Effector memory CD4-positive, alpha-beta T cell (primary cell): ENCODE data around the gene RAP1GAP.

Experiments
- DNase-seq, 3 donors: peaks; one replicate each; pipeline ENCODE4 v3.0.0-alpha.2; 2020
- H3K27ac ChIP-seq: 2 replicates; pipeline ENCODE4 v1.7.0; 2013; ENCODE audit warnings: mild to moderate bottlenecking, low read length, moderate library complexity; ENCODE audit not compliant: insufficient read depth, poor library complexity, severe bottlenecking
- H3K27me3 ChIP-seq: replicated peaks from 2 replicates; pipeline ENCODE4 v1.7.0; 2013; ENCODE audit warnings: mild to moderate bottlenecking, low read length; ENCODE audit not compliant: insufficient read depth, control insufficient read depth, poor library complexity, severe bottlenecking
- H3K36me3 ChIP-seq: 2 replicates; pipeline ENCODE4 v1.7.0; 2013; ENCODE audit warnings: mild to moderate bottlenecking, low read length, moderate library complexity; ENCODE audit not compliant: control insufficient read depth, insufficient read depth
- H3K4me1 ChIP-seq: 2 replicates; pipeline ENCODE4 v1.7.0; 2013; ENCODE audit warnings: low read length, mild to moderate bottlenecking; ENCODE audit not compliant: control insufficient read depth, insufficient read depth, poor library complexity, severe bottlenecking
- H3K4me3 ChIP-seq: 2 replicates; pipeline ENCODE4 v1.7.0; 2013; ENCODE audit warnings: low read length, low read depth, mild to moderate bottlenecking; ENCODE audit not compliant: insufficient read depth, poor library complexity, severe bottlenecking
- H3K9me3 ChIP-seq: 2 replicates; pipeline ENCODE4 v1.7.0; 2013; ENCODE audit warnings: mild to moderate bottlenecking, low read length, moderate library complexity; ENCODE audit not compliant: control insufficient read depth

RAP1GAP gene

DNA sequence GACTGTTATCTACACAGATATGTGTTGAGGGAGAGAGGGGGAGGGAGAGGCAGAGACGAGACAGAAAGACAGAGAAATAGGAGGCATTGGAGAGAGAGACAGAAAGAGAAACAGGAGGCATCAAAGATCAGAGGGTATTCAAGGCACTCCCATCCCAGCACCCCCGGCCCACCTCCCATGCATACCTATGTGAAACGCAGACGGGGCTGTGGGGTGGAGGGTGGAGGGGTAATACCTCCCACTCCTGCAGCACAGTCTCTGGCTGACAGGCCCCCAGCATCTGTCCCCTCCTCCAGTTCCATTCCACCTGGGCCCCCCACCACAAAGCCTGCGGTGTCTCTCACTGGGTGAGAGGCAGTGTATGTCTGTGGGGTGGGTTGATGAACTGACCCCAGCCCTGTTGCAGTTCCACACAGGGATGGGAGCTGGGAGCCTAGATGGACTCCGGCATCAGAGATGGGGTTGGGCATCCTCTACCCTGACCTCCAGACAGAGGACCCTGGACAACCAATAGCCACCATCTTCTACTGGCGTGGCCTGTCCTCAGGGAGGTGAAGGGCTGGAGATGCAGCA lies 49.7 kb downstream of the RAP1GAP start:
- H3K4me3 ChIP-seq = no peak overlapping the region
- no peaks in the 10 kb centered on the region for H3K9me3 ChIP-seq
- no peaks in the 10 kb centered on the region for H3K27me3 ChIP-seq
- no peaks in the 10 kb centered on the region for H3K4me1 ChIP-seq
- no peak overlapping the region for H3K27ac ChIP-seq
- H3K36me3 ChIP-seq = no peaks in the 10 kb centered on the region
- DNase-seq = no peak

- Histone ChIP-seq H3K36me3 (no peaks in the 10 kb centered on the region), H3K4me3 (no peak overlapping the region), H3K4me1 (no peaks in the 10 kb centered on the region), H3K27me3 (no peaks in the 10 kb centered on the region), H3K27ac (no peak overlapping the region), H3K9me3 (no peaks in the 10 kb centered on the region)
- DNase-seq = no peak
These were observed 50.4 kb downstream of the RAP1GAP start for GRCh38 chr1:21618561-21619374.

GRCh38 chr1:21618059-21618458 lies 51.1 kb downstream of the RAP1GAP start:
- no peaks in the 10 kb centered on the region for H3K27me3 ChIP-seq
- H3K4me3 ChIP-seq = no peak overlapping the region
- no peak for DNase-seq
- H3K36me3 ChIP-seq = no peaks in the 10 kb centered on the region
- H3K4me1 ChIP-seq = no peaks in the 10 kb centered on the region
- H3K9me3 ChIP-seq = no peaks in the 10 kb centered on the region
- no peak overlapping the region for H3K27ac ChIP-seq

GRCh38 chr1:21617126-21617738 lies 51.9 kb downstream of the RAP1GAP start:
- H3K27me3 ChIP-seq = no peaks in the 10 kb centered on the region
- H3K9me3 ChIP-seq = no peaks in the 10 kb centered on the region
- H3K4me3 ChIP-seq = no peak overlapping the region
- no peak for DNase-seq
- no peak overlapping the region for H3K27ac ChIP-seq
- no peaks in the 10 kb centered on the region for H3K4me1 ChIP-seq
- no peaks in the 10 kb centered on the region for H3K36me3 ChIP-seq

DNA sequence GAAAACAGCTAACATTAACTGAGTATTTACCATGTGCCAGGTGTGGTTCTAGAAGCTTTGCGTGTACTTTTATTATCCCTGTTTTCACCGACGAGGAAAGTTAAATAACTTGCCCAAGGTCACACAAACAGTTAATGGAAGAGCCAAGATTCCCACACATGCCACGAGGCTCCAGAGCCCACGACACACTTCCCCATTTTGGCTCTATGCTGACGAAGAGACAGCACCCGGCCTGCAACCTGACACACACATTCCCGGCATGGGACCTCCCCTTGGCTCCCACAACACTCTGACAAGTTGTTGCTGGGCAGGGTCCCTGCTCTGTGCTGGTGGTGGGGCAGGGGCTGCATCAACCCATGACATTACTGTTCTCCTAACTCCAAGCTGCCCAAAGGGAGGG lies 52.8 kb downstream of the RAP1GAP start:
- Histone ChIP-seq H3K27me3 (no peaks in the 10 kb centered on the region), H3K4me1 (no peaks in the 10 kb centered on the region), H3K9me3 (no peaks in the 10 kb centered on the region), H3K27ac (no peak overlapping the region), H3K4me3 (no peak overlapping the region), H3K36me3 (no peaks in the 10 kb centered on the region)
- DNase-seq = no peak

GRCh38 chr1:21614419-21615115 lies 54.6 kb downstream of the RAP1GAP start:
- no peak for DNase-seq
- H3K9me3 ChIP-seq = no peaks in the 10 kb centered on the region
- no peak overlapping the region for H3K4me3 ChIP-seq
- no peak overlapping the region for H3K27ac ChIP-seq
- no peaks in the 10 kb centered on the region for H3K4me1 ChIP-seq
- no peaks in the 10 kb centered on the region for H3K27me3 ChIP-seq
- no peaks in the 10 kb centered on the region for H3K36me3 ChIP-seq

DNA sequence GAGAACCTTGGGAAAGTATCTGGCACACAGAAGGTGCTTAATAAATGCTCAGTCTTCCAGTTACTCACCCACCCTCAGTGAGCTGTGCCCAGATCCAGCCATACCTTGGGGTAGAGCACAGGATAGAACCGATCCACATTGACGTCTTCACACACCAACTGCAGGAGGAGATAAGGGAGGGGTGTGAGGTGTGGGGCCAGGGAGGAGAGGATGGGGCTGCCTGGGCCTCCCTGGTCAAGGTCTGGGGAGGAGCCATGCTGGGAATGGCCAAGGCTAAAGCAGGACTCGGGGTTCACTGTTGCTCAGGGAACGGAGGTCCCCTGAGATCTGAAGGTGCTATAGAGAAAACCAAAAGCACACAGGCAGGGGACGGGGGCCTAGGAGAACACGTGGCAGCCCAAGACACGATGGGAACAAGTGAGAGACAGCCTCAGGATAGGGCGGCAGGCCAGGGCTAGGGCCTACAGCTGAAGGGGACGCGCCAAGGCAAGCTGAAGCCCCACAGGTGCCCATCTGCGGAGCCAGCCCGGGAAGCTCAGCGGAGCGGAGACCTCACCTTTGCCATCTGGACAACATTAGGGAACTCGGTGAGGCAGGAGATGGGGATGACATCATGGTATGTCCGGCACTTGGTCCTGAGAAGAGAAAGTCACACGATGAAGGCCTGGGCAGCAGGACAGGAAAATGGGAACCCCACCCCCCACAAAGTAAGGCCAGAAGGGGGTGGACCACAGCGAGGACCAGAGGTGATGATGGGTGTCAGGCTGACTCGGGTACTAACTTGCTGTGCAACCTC lies 55.9 kb downstream of the RAP1GAP start:
- Histone ChIP-seq H3K36me3 (no peaks in the 10 kb centered on the region), H3K4me3 (no peak overlapping the region), H3K27ac (no peak overlapping the region), H3K27me3 (no peaks in the 10 kb centered on the region), H3K4me1 (no peaks in the 10 kb centered on the region), H3K9me3 (no peaks in the 10 kb centered on the region)
- no peak for DNase-seq

- no peaks in the 10 kb centered on the region for H3K27me3 ChIP-seq
- no peak for DNase-seq
These were observed 57.1 kb downstream of the RAP1GAP start for GRCh38 chr1:21612057-21612456.

GRCh38 chr1:21610989-21611785 lies 58.0 kb downstream of the RAP1GAP start:
- Histone ChIP-seq H3K9me3 (no peaks in the 10 kb centered on the region), H3K36me3 (no peaks in the 10 kb centered on the region), H3K4me1 (peaks cover 4% of the 10 kb centered on the region), H3K27ac (no peak overlapping the region), H3K27me3 (no peaks in the 10 kb centered on the region), H3K4me3 (no peak overlapping the region)
- DNase-seq = no peak

More at GRCh38 chr1:21612057-21612456, 57.1 kb downstream of the RAP1GAP start:
- no peaks in the 10 kb centered on the region for H3K36me3 ChIP-seq
- H3K4me1 ChIP-seq = peaks cover 4% of the 10 kb centered on the region
- H3K9me3 ChIP-seq = no peaks in the 10 kb centered on the region
- H3K4me3 ChIP-seq = no peak overlapping the region
- no peak overlapping the region for H3K27ac ChIP-seq
